Measurements from ENCODE around the gene VSX2.

- TF ChIP-seq, protein P1, sequence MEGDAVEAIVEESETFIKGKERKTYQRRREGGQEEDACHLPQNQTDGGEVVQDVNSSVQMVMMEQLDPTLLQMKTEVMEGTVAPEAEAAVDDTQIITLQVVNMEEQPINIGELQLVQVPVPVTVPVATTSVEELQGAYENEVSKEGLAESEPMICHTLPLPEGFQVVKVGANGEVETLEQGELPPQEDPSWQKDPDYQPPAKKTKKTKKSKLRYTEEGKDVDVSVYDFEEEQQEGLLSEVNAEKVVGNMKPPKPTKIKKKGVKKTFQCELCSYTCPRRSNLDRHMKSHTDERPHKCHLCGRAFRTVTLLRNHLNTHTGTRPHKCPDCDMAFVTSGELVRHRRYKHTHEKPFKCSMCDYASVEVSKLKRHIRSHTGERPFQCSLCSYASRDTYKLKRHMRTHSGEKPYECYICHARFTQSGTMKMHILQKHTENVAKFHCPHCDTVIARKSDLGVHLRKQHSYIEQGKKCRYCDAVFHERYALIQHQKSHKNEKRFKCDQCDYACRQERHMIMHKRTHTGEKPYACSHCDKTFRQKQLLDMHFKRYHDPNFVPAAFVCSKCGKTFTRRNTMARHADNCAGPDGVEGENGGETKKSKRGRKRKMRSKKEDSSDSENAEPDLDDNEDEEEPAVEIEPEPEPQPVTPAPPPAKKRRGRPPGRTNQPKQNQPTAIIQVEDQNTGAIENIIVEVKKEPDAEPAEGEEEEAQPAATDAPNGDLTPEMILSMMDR (conservative IDR thresholded peaks at IDR 0.05; ENCODE audit: low read depth, low read length) = no peak
- TF ChIP-seq EZH2phosphoT487 (IDR thresholded peaks at IDR 0.05; ENCODE audit: borderline replicate concordance, low read length) (no peak), EZH2 (IDR thresholded peaks at IDR 0.05; ENCODE audit: low read length, unreplicated experiment) (no peak)
Measured at GRCh38 chr14:74293606-74294005, 54.4 kb downstream of the VSX2 start.

Measured in PC-3 (cell line).